Measurements from ENCODE around the gene CLEC20A.

The CLEC20A gene

DNA sequence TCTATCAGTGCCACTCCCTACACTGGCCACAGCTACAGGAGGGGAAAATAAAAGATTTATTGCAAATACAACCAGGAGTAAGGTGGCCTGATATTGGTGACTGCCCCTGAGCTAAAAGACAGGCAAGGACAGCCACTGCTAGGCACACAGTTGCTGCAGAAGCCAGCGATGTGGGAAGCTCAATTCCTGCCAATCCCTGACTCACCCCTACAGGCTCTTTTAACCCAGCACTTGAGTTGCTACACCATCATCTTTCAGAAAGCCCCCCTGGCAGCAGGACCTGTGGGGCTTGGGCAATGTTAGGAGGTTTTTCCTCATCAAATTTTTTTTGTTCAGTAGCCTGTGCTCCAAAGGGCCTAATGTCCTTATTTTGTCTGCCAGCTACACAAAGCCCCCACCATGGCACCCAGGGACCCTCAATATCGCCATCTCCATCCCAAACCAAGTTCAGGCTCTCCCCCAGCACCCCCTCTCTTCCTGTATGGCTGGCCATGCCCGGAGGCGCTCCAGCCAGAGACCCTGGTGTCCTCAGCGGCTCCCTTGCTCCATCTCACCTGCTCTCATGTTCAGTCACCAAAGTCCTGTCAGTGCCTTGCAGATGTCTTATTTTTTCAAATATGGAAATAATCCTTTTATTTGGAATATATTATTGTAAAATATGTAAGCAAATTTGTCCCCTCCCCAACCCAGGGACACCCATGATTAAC lies 13.4 kb downstream of the CLEC20A start:
- H3K4me1 ChIP-seq (ENCODE audit: control insufficient read depth, insufficient read depth, low read length), result peaks cover 14% of the 10 kb centered on the region
- H3K27me3 ChIP-seq (ENCODE audit: control insufficient read depth, insufficient read depth, low read length), result peaks cover 11% of the 10 kb centered on the region
- no peaks in the 10 kb centered on the region for H3K36me3 ChIP-seq (ENCODE audit: control insufficient read depth, insufficient read depth, low read length)
- H3K9me3 ChIP-seq (ENCODE audit: control insufficient read depth, low read length), result no peaks in the 10 kb centered on the region
- no peak overlapping the region for H3K9ac ChIP-seq (ENCODE audit: low read length)
- no peak overlapping the region for H3K4me3 ChIP-seq (ENCODE audit: low read length)

DNA sequence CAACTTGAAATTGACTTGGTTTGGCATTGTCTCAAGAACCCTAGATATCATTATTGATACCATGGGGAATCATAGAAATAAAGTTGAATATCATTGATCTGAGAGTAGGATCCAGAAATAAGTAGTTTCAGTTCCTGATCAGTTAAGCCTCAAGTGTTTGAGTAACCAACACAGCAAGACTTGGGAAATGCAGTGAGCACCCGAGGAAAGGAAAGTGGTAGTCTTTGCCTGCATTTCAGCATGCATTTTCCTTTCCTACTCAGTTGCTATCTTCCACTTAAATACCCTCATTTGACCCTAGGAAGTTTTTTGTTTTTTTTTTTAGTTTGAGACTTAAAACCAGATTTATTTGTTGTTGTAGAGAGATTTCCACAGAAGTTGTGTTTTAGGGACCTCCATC lies 18.9 kb downstream of the CLEC20A start:
- H3K9ac ChIP-seq (ENCODE audit: low read length), result no peak overlapping the region
- no peaks in the 10 kb centered on the region for H3K9me3 ChIP-seq (ENCODE audit: control insufficient read depth, low read length)
- no peak overlapping the region for H3K4me3 ChIP-seq (ENCODE audit: low read length)
- H3K4me1 ChIP-seq (ENCODE audit: control insufficient read depth, insufficient read depth, low read length), result peaks cover 5% of the 10 kb centered on the region
- H3K36me3 ChIP-seq (ENCODE audit: control insufficient read depth, insufficient read depth, low read length), result no peaks in the 10 kb centered on the region
- no peaks in the 10 kb centered on the region for H3K27me3 ChIP-seq (ENCODE audit: control insufficient read depth, insufficient read depth, low read length)

DNA sequence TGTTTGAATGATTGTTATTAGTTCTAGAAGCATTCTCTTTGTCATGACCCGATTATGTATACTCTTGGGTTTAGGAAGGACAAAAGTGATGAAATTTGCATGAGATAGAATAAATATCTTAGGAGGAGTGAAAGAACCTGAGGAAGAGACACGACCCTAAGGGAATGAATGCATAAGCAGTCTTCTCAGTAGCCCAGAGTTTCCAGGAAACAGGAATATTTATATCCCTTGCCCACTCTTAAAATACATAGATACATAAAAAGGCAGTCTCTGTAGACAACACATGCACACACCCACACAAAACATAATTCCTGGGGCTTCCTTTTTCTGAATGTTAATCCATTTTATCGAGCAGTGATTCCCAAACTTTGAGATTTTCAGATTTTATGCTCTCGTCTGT lies 19.4 kb downstream of the CLEC20A start:
- Histone ChIP-seq H3K36me3 (ENCODE audit: control insufficient read depth, insufficient read depth, low read length) (no peaks in the 10 kb centered on the region), H3K27me3 (ENCODE audit: control insufficient read depth, insufficient read depth, low read length) (no peaks in the 10 kb centered on the region), H3K4me3 (ENCODE audit: low read length) (no peak overlapping the region), H3K9me3 (ENCODE audit: control insufficient read depth, low read length) (no peaks in the 10 kb centered on the region), H3K9ac (ENCODE audit: low read length) (no peak overlapping the region), H3K4me1 (ENCODE audit: control insufficient read depth, insufficient read depth, low read length) (peaks cover 5% of the 10 kb centered on the region)

DNA sequence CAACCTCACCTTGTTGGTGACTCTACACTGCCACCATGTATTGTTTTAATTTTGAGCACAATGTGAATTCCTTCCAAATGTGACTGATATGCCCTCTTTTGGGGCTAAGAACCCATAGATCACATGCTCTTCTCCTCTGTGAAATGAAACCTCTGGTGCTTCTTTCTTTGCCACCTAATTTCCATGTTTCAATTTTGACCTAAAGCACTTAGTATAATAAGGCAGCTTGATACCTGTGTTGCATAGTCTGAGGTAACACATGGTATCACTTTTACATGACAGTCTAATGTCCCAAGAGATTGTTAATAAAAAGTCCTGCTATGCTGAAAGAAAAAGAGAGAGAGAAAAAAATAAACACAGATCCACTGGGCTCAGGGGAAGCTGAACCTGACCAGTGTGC lies 24.2 kb downstream of the CLEC20A start:
- H3K9ac ChIP-seq (ENCODE audit: low read length), result no peak overlapping the region
- peaks cover 5% of the 10 kb centered on the region for H3K4me1 ChIP-seq (ENCODE audit: control insufficient read depth, insufficient read depth, low read length)
- no peaks in the 10 kb centered on the region for H3K36me3 ChIP-seq (ENCODE audit: control insufficient read depth, insufficient read depth, low read length)
- no peaks in the 10 kb centered on the region for H3K27me3 ChIP-seq (ENCODE audit: control insufficient read depth, insufficient read depth, low read length)
- no peaks in the 10 kb centered on the region for H3K9me3 ChIP-seq (ENCODE audit: control insufficient read depth, low read length)
- no peak overlapping the region for H3K4me3 ChIP-seq (ENCODE audit: low read length)

DNA sequence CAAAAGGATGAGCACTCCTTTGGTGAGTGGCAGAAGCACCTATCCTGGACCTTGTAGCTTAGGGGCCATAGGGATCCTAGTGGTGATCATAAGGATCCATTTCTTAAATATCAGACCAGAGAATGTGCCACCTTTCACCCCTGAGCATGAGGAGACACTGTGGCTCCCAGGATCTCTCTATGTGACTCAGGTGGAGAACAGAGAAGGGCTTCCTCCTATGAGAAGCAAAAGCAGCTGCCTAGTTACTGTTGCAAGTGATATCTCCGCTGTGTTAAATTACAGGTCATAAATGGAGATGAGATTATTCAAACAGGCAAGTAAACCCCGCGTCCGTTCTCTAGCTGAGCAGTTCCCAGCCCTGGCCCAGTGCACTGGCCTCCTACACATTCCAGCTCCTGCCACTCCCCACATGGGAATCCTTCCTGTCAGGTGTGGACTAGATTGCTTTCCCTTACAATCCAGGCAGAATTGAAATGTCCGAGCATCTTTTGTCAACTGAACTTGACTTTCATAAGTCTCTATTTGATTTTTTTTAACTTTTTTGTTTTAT lies 26.3 kb downstream of the CLEC20A start:
- H3K27me3 ChIP-seq (ENCODE audit: control insufficient read depth, insufficient read depth, low read length), result no peaks in the 10 kb centered on the region
- no peak overlapping the region for H3K4me3 ChIP-seq (ENCODE audit: low read length)
- no peaks in the 10 kb centered on the region for H3K36me3 ChIP-seq (ENCODE audit: control insufficient read depth, insufficient read depth, low read length)
- H3K9me3 ChIP-seq (ENCODE audit: control insufficient read depth, low read length), result no peaks in the 10 kb centered on the region
- H3K9ac ChIP-seq (ENCODE audit: low read length), result no peak overlapping the region
- H3K4me1 ChIP-seq (ENCODE audit: control insufficient read depth, insufficient read depth, low read length), result no peaks in the 10 kb centered on the region

DNA sequence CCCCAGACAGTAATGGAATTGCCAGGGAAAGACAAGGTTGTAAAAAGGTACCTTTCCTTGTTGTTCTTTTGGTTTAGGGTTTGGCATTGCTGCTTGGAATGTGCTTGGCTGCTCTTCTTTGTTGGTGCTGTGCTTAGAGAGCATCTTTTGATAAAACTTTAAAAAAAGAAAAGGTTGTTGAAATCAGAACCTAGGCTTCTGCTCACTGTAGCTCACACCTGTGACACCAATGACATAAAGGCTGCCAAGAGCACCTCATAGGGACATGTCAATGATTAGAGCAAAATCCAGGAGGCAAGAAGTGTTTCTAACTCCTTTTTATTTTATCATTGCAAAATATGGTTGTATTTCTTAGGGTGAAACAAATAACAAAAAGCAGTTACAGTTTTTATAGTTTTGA lies 28.9 kb downstream of the CLEC20A start:
- Histone ChIP-seq H3K36me3 (ENCODE audit: control insufficient read depth, insufficient read depth, low read length) (no peaks in the 10 kb centered on the region), H3K4me3 (ENCODE audit: low read length) (no peak overlapping the region), H3K27me3 (ENCODE audit: control insufficient read depth, insufficient read depth, low read length) (no peaks in the 10 kb centered on the region), H3K9ac (ENCODE audit: low read length) (no peak overlapping the region), H3K9me3 (ENCODE audit: control insufficient read depth, low read length) (no peaks in the 10 kb centered on the region), H3K4me1 (ENCODE audit: control insufficient read depth, insufficient read depth, low read length) (no peaks in the 10 kb centered on the region)

DNA sequence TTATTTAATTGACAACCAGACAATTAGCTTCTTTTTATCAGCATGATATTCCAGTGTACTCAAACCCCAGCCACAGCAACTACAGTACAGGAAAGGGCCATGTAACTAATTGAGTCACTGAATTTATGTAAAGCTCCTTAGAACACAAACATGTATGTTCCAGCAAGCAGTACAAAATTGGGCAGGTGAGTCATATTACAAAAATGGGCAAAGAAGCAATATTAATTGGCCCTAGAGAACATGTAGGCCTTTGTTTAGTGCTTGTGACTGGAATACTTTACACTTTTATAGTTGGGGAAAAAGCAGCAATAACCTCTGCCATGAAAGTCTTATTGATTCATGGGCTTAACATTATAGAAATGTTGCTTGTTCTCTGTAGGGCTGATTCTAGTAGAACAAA lies 31.8 kb downstream of the CLEC20A start:
- Histone ChIP-seq H3K9me3 (ENCODE audit: control insufficient read depth, low read length) (no peaks in the 10 kb centered on the region), H3K4me3 (ENCODE audit: low read length) (no peak overlapping the region), H3K9ac (ENCODE audit: low read length) (no peak overlapping the region), H3K36me3 (ENCODE audit: control insufficient read depth, insufficient read depth, low read length) (no peaks in the 10 kb centered on the region), H3K4me1 (ENCODE audit: control insufficient read depth, insufficient read depth, low read length) (no peaks in the 10 kb centered on the region), H3K27me3 (ENCODE audit: control insufficient read depth, insufficient read depth, low read length) (no peaks in the 10 kb centered on the region)

DNA sequence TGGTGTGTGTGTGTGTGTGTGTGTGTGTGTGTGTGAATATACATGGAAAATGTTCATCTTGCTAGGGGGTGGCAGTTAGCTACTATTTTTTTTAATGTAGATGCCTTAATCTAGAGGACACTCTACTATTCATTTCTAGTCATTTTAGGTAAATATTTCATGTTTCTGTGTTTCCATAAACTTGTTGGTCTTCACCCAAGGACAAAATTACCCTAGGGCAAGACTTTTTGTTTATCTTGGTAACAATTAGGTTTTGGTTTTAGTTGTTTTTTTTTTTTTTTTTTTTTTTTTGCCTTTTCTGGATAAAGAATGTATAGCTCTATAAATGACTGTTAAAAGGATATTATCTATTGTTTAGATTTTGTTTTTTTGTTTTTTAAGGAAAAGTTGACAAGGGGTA lies 32.2 kb downstream of the CLEC20A start:
- H3K27me3 ChIP-seq (ENCODE audit: control insufficient read depth, insufficient read depth, low read length), result no peaks in the 10 kb centered on the region
- no peaks in the 10 kb centered on the region for H3K36me3 ChIP-seq (ENCODE audit: control insufficient read depth, insufficient read depth, low read length)
- H3K4me1 ChIP-seq (ENCODE audit: control insufficient read depth, insufficient read depth, low read length), result no peaks in the 10 kb centered on the region

DNA sequence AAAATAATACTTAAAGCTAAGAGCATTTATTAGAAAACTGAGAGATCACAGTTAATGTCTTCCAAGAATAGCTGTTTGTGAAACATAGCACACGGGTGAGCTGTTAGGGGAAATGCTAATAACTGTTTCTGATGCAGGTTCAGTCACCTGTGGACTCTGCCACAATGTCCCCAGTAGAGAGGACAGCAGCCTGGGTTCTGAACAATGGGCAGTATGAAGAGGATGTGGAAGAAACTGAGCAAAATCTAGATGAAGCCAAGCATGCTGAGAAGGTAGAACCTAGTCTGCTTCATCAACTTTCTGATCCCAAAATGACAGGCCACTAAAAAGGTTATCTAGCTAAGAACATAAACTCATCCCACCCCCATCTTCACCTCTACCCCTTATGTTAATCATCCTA lies 32.6 kb downstream of the CLEC20A start:
- Histone ChIP-seq H3K27me3 (ENCODE audit: control insufficient read depth, insufficient read depth, low read length) (no peaks in the 10 kb centered on the region), H3K9me3 (ENCODE audit: control insufficient read depth, low read length) (no peaks in the 10 kb centered on the region), H3K4me3 (ENCODE audit: low read length) (no peak overlapping the region)

More for the DNA sequence above, 32.2 kb downstream of the CLEC20A start:
- Histone ChIP-seq H3K9ac (ENCODE audit: low read length) (no peak overlapping the region), H3K4me3 (ENCODE audit: low read length) (no peak overlapping the region), H3K9me3 (ENCODE audit: control insufficient read depth, low read length) (no peaks in the 10 kb centered on the region)

DNA sequence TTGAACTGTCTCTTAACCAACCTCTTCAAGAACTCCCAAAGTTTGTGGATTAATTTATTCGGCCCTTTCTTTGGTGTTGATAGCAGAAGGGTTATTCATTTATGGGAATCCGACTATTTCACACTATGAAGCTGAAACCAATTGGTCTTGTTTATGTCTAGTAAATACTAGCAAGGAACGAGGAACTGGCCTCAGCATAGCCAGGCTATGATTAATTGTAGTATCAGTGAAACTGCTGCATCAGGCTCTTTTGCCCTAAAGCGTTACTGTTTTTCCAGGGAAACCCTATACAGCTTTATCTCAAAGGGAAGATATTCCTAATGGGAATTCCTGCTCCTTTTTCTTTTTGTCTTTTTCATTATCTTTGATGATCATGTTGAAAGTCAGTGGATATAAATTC lies 35.1 kb downstream of the CLEC20A start:
- Histone ChIP-seq H3K9ac (ENCODE audit: low read length) (no peak overlapping the region), H3K9me3 (ENCODE audit: control insufficient read depth, low read length) (no peaks in the 10 kb centered on the region), H3K36me3 (ENCODE audit: control insufficient read depth, insufficient read depth, low read length) (no peaks in the 10 kb centered on the region), H3K4me1 (ENCODE audit: control insufficient read depth, insufficient read depth, low read length) (no peaks in the 10 kb centered on the region), H3K27me3 (ENCODE audit: control insufficient read depth, insufficient read depth, low read length) (no peaks in the 10 kb centered on the region), H3K4me3 (ENCODE audit: low read length) (no peak overlapping the region)

More for the DNA sequence above, 32.6 kb downstream of the CLEC20A start:
- Histone ChIP-seq H3K36me3 (ENCODE audit: control insufficient read depth, insufficient read depth, low read length) (no peaks in the 10 kb centered on the region), H3K9ac (ENCODE audit: low read length) (no peak overlapping the region), H3K4me1 (ENCODE audit: control insufficient read depth, insufficient read depth, low read length) (no peaks in the 10 kb centered on the region)

DNA sequence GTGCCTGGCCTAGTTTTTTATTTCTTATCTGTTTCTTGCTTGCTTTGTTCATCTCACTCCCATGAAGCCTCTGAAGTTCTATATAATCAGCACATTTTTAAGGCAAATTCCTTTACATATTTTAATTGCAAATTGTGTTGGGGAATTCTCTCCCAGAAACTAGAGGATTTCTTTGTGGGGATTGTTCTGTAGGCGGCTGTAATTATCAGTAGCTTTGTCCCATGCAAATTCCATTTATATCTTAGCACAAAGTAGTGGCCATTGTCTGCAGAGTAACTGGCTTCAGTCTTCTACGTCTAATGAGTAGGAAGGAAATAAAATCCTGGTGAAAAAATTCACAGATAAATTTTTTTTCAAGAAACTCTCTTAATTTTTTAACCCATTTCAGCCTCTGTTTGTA lies 35.7 kb downstream of the CLEC20A start:
- H3K4me3 ChIP-seq (ENCODE audit: low read length), result no peak overlapping the region
- no peaks in the 10 kb centered on the region for H3K4me1 ChIP-seq (ENCODE audit: control insufficient read depth, insufficient read depth, low read length)
- no peaks in the 10 kb centered on the region for H3K9me3 ChIP-seq (ENCODE audit: control insufficient read depth, low read length)
- no peaks in the 10 kb centered on the region for H3K27me3 ChIP-seq (ENCODE audit: control insufficient read depth, insufficient read depth, low read length)
- no peaks in the 10 kb centered on the region for H3K36me3 ChIP-seq (ENCODE audit: control insufficient read depth, insufficient read depth, low read length)
- H3K9ac ChIP-seq (ENCODE audit: low read length), result no peak overlapping the region

DNA sequence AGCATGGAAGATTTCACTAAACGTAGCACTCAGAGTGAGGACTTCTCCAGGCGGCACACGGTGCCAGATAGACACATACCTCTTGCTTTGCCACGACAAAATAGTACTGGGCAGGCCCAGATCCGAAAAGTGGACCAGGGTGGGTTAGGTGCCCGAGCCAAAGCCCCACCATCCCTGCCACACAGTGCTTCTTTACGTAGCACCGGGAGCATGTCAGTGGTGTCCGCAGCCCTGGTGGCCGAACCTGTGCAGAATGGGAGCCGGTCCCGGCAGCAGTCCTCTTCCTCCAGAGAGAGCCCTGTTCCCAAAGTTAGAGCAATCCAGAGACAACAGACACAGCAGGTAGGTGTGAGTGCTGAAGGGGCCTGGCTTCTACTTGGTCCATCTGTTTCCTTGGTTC lies 38.6 kb downstream of the CLEC20A start:
- Histone ChIP-seq H3K9me3 (ENCODE audit: control insufficient read depth, low read length) (no peaks in the 10 kb centered on the region), H3K4me3 (ENCODE audit: low read length) (no peak overlapping the region), H3K27me3 (ENCODE audit: control insufficient read depth, insufficient read depth, low read length) (no peaks in the 10 kb centered on the region), H3K4me1 (ENCODE audit: control insufficient read depth, insufficient read depth, low read length) (no peaks in the 10 kb centered on the region), H3K36me3 (ENCODE audit: control insufficient read depth, insufficient read depth, low read length) (no peaks in the 10 kb centered on the region), H3K9ac (ENCODE audit: low read length) (no peak overlapping the region)

DNA sequence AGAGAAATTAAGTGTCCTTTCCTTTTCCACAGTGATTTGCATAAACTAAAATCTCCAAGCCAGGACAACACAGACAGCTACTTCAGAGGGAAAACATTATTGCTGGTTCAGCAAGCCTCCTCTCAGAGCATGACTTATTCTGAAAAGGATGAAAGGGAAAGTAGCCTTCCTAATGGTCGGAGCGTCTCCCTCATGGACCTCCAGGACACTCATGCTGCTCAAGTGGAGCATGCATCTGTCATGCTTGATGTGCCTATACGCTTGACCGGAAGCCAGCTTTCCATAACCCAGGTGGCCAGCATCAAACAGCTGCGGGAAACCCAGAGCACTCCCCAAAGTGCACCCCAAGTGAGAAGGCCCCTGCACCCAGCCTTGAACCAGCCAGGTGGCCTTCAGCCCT lies 39.1 kb downstream of the CLEC20A start:
- Histone ChIP-seq H3K4me3 (ENCODE audit: low read length) (no peak overlapping the region), H3K36me3 (ENCODE audit: control insufficient read depth, insufficient read depth, low read length) (no peaks in the 10 kb centered on the region), H3K27me3 (ENCODE audit: control insufficient read depth, insufficient read depth, low read length) (no peaks in the 10 kb centered on the region), H3K9ac (ENCODE audit: low read length) (no peak overlapping the region), H3K4me1 (ENCODE audit: control insufficient read depth, insufficient read depth, low read length) (no peaks in the 10 kb centered on the region), H3K9me3 (ENCODE audit: control insufficient read depth, low read length) (no peaks in the 10 kb centered on the region)
